GM21526 (cell line): ENCODE measurements around the gene AIF1L.
"Not testable (repeated sequence)": the region's sequence is repeated elsewhere in the genome, so short reads cannot be mapped to it uniquely, and the experiment has no call there.

Experiments used
- ATAC-seq: cut with Tn5 transposase; IDR thresholded peaks from one replicate; pipeline ENCODE4 v1.9.1; 2021; ENCODE audit warnings: moderate library complexity; ENCODE audit not compliant: unreplicated experiment, low FRiP score

The AIF1L gene

DNA sequence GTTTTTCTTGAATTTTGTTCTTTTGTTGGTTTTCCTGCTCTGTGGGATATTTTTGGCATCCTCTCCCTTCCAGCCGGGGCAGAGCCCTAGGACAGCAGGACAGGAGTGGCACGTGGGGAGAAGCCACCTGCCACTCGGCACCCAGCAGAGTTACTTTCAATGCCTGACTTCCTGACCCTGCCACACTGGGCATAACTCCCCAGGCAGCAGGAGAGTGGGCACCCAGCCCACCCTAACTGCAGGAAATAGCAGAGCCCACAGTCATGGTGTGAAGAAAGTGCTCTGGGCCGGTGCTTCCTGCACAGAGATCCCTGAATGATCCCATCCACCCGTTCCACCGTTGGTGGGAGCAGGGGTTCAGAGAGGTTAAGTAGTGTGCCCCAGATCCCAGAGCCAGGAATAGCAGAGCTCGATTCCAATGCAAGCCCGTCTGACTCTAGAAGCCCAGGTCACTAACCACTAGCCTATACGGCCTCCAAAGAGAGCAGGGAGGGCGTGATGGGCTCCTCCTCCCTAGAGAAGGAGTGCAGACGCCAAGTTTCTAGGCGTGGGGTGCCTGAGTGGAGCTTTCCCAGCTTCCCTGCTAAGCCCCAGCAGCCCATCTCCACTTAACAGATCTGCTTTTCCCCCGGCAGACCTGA is 20.9 kb downstream of the AIF1L start:
- no peak for ATAC-seq

DNA sequence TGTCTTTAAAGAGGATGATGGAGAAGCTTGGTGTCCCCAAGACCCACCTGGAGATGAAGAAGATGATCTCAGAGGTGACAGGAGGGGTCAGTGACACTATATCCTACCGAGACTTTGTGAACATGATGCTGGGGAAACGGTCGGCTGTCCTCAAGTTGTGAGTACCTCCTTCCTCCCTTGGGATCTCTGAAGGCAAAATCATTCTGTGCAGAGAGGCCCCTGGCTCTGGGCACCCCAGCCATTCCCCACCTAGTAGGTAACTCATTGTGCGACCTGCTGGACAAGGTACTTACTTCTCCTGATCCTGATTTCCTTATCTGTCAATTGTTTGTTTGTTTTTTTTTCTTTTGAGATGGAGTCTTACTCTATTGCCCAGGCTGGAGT is 21.4 kb downstream of the AIF1L start:
- no peak for ATAC-seq

DNA sequence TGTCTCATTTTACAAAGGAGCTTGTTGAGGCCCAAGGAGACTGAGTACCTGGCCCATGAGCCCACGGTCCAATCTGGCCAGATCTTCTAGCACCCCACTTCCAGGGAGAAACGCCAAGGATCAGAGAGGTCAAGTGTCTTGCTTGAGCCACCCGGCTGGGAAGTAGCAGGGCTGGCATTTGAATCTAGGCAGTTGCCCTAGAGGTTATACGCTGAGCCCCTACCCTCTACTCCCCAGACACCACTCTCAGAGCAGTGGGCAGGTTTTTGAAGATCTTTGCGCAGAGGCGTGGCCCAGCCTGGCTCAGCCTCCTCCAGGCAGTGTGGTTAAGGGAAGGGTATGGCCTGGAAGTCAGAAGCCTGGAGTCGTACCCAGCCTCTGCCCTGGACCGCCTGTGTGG is 23.3 kb downstream of the AIF1L start:
- ATAC-seq, result no peak

DNA sequence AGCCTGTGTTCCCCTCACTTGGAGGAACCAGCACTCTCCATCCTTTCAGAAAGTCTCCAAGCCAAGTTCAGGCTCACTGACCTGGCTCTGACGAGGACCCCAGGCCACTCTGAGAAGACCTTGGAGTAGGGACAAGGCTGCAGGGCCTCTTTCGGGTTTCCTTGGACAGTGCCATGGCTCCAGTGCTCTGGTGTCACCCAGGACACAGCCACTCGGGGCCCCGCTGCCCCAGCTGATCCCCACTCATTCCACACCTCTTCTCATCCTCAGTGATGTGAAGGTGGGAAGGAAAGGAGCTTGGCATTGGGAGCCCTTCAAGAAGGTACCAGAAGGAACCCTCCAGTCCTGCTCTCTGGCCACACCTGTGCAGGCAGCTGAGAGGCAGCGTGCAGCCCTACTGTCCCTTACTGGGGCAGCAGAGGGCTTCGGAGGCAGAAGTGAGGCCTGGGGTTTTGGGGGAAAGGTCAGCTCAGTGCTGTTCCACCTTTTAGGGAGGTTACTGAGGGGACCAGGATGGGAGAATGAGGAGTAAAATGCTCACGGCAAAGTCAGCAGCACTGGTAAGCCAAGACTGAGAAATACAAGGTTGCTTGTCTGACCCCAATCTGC is 24.4 kb downstream of the AIF1L start:
- ATAC-seq, result no peak

DNA sequence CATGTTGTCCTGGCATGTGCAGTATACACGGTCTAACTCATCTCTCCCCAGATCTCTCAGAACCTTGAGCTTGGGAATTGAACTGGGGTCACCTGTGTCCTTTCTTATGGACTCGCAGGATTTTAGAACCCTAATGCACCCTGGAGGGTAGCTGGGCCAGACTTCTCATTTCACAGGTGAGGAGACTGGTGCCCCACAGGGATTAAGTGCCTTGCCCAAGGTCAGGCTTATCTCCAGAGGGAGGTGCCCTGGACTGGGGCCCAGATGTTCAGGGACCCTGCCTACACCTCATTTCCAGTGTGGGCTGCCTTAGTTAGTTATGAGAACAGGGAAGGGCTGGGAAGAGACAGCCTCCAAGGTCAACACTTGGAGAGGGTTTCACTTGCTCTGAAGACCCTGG is 25.0 kb downstream of the AIF1L start:
- no peak for ATAC-seq

DNA sequence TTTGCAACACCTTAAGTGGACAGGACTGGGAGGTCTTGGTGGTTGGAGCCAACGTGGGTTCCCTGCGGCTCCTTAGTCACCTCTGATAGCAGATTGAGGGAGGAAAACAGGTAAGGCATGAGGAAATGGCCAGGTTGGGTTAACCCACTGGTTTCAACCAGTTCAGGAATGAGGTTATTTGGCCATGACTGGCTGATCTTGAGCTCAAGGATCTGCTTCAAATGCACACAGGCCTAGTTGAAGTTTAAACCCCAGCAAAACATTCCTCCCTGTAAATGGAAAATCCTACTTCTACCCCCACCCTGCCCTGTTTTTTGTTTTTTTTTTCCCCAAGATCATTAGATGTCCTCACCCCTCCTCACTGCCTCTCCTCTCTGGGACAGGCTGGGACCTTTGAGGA is 25.8 kb downstream of the AIF1L start:
- no peak for ATAC-seq

DNA sequence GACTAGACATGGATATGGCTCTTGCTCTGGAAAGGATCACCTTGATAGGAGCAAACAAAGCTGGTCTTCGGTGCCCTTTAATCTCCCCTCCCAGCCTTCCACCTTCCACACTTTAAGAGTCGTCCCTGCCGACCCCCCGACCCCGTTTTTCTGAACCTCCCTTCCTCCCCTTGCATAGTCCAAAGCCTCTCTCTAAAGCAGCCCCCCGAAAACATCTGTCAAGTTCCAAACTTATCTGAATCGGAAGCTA is 28.6 kb downstream of the AIF1L start:
- ATAC-seq, result peak; percentile 3

DNA sequence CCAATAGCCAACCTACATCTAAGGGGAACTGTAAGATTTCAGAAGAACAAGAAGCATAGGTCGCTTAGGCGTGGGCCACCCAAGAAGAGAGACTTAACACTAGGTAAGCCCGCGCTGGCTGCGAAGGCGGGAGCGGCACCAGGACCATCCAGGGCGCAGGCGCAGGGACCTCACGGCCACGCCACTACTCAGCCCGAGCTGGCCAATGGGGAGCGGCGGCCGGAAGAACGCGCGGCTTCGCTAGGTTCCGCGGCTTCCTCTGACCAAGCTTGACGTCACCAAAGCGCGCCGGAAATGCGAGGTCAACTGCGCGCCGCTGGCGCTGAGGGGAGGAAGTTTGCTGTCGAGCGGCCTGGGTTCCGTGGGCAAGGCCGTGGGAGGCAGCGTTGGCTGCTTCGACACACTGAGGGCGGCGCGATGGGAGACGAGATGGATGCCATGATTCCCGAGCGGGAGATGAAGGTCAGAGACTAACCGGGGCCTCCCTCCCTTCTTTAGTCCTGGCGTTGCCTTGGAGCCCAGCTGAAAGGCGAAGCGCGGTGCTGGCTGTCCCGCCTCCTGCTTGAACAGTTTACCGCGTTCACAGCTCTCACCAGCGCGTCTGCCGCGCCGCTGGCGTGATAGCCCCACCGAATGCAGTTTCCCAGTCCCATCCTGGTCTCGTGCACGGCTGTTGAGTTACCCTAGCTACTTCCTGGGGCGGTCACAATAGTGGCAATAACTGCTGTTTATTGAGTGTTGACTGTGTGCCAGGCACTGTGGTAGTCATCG is 29.1 kb downstream of the AIF1L start, which contains the start of gene NUP214:
NUP214 (plus strand) TSS at position 299 of the 771 bp plus-strand sequence; CDS start at position 418, 119 bp downstream.
- ATAC-seq, result peak; percentile 91

DNA sequence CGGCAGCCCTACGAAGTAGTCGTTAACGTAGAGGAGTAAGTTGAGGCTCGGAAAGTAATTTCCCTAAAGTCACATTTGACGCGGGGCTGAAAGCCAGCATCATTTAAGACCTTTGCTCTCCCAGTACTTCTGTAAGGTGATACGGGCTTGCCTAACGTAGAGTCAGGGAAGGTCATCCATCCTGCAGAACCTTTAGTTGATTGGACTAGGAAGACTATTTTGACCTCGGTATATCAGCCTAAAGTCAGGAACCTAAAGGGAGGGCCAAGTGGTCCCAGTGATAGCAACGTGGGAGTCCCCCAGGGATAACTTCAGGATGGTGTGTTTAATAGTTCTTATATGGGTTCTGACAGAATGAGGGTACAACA is 29.7 kb downstream of the AIF1L start:
- no peak for ATAC-seq

DNA sequence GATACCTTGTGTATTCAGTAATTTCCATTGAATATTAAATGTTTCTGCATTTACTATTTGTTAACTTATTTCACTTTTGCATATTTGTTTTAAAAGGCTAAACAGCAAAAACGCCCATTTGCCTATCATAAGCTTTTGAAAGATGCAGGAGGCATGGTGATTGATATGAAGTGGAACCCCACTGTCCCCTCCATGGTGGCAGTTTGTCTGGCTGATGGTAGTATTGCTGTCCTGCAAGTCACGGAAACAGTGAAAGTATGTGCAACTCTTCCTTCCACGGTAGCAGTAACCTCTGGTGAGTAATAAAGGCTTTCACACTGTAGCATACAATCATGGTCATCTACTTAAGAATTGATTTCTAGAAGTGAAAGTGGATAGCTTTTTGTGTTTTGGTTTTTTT is 32.9 kb downstream of the AIF1L start:
- no peak for ATAC-seq

DNA sequence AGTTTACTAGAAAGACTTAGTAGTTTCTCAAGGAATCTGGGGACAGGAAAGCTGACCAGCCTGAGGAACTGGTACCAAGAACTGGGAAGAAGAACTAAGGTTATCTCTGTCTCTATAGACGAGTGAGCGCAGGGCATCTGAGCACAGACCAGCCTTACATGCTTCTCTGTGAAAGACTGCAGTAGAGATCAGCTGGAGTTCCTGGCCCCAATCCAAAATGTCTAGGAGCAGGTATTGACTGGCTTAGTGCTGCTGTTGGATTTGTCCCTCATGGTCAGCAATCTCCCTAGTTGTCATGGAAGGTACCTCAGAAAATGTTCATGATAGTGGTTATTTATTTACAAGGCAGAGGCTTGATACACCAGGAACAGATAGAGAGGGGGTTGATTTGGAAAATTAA is 42.3 kb downstream of the AIF1L start:
- no peak for ATAC-seq

DNA sequence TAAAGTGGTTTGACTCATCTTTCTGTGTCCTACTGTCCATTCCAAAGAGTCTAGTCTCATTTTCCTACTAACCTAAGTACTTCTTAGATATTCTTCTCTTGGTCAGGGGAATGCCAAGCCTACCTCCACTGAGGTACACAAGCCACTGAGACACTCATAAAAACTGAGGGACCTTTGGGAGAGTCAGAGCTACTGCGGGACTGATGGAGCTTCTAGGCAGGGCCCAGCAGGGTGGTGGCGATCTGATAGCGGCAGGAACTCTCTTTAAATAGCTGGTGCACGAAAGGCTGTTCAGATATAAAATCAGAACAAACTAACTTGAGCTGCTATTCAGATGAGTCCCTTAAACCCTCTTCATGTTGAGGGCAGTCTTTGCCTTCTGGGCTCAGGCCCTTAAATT is 43.8 kb downstream of the AIF1L start:
- no peak for ATAC-seq

DNA sequence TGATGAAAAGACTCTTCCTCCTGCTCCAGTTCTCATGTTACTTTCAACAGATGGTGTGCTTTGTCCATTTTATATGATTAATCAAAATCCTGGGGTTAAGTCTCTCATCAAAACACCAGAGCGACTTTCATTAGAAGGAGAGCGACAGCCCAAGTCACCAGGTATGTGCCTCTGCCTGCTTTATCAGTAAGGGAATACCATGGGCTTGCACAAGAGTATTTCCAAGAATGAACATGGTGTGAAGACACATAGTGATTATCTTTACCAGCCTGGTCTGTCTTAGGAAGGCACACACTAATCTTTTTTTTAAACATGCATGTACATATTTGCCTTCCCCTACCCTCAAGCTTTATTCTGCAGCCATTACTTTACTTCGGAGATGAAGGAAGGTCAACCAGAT is 44.2 kb downstream of the AIF1L start:
- no peak for ATAC-seq

DNA sequence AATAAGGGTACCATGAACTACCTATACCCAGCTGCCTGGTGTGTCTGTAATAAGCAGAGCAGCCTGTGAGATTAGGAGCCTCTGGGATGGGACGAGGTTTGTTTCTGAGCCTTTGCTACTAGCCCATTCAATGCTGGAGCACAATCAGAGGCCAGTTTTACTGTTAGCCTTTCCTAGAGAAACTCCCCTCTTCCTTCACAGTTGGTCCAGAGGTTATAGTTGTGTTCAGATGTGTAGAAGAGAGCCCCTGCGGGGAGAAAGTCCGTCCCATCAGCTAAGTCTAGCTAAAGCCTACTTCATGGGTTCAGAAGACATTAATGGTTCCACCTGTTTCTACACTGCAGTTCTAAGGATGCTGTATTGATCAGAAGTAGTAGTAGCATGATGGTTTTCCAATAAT is 45.8 kb downstream of the AIF1L start:
- ATAC-seq, result no peak

DNA sequence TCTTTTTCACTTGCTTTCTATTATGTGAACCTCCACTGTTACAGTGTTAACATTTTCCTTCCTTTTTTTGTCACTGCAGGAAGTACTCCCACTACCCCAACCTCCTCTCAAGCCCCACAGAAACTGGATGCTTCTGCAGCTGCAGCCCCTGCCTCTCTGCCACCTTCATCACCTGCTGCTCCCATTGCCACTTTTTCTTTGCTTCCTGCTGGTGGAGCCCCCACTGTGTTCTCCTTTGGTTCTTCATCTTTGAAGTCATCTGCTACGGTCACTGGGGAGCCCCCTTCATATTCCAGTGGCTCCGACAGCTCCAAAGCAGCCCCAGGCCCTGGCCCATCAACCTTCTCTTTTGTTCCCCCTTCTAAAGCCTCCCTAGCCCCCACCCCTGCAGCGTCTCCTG is 47.9 kb downstream of the AIF1L start:
- ATAC-seq, result no peak

DNA sequence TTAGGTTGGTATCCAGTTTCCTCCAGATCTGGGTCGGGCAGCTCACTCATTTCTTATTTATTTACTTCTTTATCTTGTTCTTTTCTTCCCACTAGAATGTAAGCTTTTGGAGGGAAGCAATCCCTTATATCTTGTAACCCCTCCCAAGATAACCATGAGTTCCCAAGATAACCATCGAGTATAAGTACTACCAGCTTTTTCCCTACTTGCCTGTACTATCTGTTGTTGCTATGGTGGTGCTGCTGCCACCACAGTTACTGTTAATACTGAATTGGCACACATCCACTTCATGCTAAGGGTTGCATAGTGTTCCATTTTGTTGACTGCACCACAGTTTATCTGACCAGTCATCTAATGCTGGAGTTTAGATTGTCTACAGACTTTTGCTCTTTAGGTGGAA is 48.9 kb downstream of the AIF1L start:
- ATAC-seq, result no peak

DNA sequence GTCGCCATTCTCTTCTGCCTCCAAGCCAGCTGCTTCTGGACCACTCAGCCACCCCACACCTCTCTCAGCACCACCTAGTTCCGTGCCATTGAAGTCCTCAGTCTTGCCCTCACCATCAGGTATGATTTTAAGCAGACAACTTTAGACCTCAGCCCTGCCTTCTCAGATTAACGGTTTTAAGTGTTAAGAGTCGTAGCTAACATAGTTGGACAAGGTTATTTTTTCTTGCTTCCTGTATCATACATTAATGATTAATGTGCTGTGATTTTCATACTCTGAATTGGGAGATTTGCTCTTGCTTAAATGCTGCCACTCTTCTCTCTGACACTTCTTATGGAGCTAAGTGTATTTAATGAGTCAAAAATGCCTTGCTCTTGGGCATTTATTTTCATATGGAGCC is 49.9 kb downstream of the AIF1L start:
- no peak for ATAC-seq

DNA sequence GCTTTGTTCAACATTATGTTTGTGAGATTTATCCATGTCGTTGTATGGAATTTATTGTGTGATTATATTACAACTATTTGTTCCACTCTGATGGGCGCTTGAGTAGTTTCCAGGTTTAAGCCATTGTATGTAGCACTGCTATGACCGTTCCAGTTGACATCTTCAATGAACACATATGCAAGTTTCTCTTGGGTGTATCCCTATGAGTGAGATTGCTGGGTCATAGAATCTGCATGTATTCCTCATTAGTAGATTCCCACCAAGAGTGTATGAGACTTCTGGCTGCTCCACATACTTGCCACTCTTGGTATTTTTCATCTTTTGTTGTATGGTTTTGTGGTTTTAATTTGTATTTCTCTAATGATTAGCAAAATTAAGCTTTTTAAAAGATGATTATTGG is 51.9 kb downstream of the AIF1L start:
- no peak for ATAC-seq

DNA sequence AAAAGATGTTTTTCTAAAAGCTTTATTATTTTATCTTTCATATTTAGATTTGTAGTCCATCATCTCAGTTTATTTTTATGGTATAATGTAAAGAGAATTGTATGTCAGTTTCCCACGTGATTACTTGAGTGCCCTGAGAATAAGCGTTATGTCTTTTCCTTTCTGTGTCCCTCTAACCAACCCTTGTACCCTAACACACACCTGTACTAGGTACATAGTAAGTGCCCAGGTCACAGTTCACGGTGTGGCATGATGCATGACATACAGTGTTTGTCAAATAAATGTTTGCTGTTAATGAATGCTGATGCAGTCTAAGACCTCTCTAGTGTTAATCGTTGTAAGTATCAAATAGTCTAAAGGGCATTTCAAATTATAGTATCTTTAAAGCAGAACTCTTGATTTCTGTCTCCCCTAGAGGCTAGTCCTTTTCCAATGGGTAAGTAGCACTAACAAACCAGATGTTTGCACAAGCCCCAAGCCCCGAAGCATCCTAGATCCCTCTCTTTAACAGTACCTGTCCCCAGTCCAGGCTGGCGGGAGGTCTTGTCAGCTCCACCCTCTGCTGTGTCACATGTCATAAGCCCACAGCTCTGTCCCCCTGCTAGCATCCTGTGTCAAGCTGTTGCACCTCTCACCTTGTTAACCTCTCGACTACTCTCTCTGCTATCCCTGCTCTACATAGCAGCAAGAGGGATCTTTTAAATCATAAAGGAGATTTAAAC is 52.8 kb downstream of the AIF1L start:
- no peak for ATAC-seq

DNA sequence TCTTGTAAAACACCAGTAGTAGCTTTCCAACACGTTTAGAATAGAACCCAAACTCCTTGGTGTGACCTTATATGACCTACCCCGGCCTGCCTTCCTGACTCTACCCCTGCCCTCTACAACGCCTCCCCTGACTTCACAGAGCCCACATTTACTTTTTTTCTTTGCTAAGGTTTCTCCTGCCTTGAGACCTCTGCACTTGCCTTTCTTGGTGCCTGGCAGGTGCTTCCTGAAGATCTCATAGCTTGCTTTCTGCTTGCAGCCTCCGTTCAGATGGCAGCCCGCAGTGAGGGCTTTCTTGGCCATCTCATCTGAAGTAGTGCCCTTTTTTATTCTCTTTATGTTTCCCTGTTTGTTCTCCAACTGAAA is 53.3 kb downstream of the AIF1L start:
- ATAC-seq, result no peak

DNA sequence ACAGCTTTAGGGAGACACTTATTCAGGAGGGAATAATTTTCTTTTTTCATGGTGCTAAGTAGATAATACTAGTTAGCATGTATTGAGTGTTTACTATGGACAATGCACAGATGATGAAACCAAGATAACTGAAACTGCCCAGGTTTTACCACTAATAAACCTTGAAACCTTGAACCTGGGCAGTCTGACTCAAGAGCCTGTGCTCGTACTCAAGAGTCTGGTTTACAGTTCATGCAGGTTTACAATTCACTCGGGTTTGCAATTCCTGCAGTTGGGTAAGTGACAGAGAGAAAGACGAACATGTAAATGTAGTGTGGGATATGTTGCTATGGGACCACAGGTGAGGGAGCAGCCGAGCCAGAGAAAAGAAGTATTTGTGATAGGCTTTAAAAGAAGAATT is 57.3 kb downstream of the AIF1L start:
- ATAC-seq, result no peak

DNA sequence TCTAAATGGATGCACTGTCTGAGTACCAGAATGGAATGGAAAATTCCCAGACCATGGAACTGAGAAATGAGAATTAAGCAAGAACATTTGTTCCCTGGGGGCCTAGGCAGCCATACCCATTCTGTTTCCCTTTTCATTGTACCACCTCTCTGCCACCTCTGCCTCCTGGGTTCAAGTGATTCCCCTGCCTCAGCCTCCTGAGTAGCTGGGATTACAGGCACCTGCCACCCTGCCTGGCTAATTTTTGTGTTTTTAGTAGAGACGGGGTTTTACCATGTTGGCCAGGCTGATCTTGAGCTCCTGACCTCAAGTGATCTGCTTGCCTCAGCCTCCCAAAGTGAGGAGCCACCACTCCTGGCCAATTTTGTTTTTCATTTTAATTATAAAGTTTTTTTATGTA is 62.3 kb downstream of the AIF1L start:
- not testable (repeated sequence) for ATAC-seq
